GM12878 (cell line): ENCODE measurements around the gene IKZF1. TPM values are rescaled to one million over a fixed set of nuclear protein-coding genes. Genes with fewer than 3 reads are reported as not detected.
A peak's percentile ranks its signal among the peaks of the same experiment; 100 is the strongest.

Source experiments
- BMI1 ChIP-seq: fragments of 450-650 bp; IDR thresholded peaks from 2 replicates; pipeline ENCODE4 v1.6.1; 2016; ENCODE audit warnings: mild to moderate bottlenecking, moderate library complexity, borderline replicate concordance
- CREB1 ChIP-seq: IDR thresholded peaks from 2 replicates; pipeline ENCODE4 v1.6.1; 2012; ENCODE audit warnings: low read depth, mild to moderate bottlenecking, inconsistent platforms
- EP300 ChIP-seq, 2 experiments: fragments of 150-350 bp in 1 of 2; IDR thresholded peaks; 2 replicates each; pipeline ENCODE4 v1.6.1; 2011 to 2012; ENCODE audit warnings: low read depth in 2 of 2, low read length in 2 of 2, borderline replicate concordance in 1 of 2, improper control_type of control experiment in 1 of 2, inconsistent platforms in 1 of 2; ENCODE audit not compliant: control insufficient read depth in 1 of 2
- IKZF2 ChIP-seq, 2 experiments: fragments of 450-650 bp; IDR thresholded peaks; 2 replicates each; pipeline ENCODE4 v1.6.1; 2017; ENCODE audit warnings: mild to moderate bottlenecking in 2 of 2, moderate library complexity in 2 of 2
- KDM1A ChIP-seq: fragments of 200-600 bp; sonication (generic); IDR thresholded peaks from 2 replicates; pipeline ENCODE4 v1.6.1; 2016; ENCODE audit warnings: borderline replicate concordance
- MEF2B ChIP-seq: fragments of 450-650 bp; IDR thresholded peaks from 2 replicates; pipeline ENCODE4 v1.6.1; 2018; ENCODE audit warnings: mild to moderate bottlenecking, moderate library complexity; ENCODE audit not compliant: partially characterized antibody, poor library complexity, severe bottlenecking
- MTA2 ChIP-seq: fragments of 450-650 bp; IDR thresholded peaks from 2 replicates; pipeline ENCODE4 v1.6.1; 2016; ENCODE audit warnings: low read depth, mild to moderate bottlenecking, moderate library complexity
- NBN ChIP-seq: fragments of 450-650 bp; IDR thresholded peaks from 2 replicates; pipeline ENCODE4 v1.6.1; 2016
- NR2F1 ChIP-seq: fragments of 450-650 bp; conservative IDR thresholded peaks from 2 replicates; pipeline ENCODE4 v1.6.1; 2017; ENCODE audit warnings: mild to moderate bottlenecking
- PML ChIP-seq: IDR thresholded peaks from 2 replicates; pipeline ENCODE4 v1.6.1; 2012; ENCODE audit warnings: low read length, inconsistent platforms
- POLR2A ChIP-seq: IDR thresholded peaks from 2 replicates; pipeline ENCODE4 v1.6.1; 2011; ENCODE audit warnings: low read depth, mild to moderate bottlenecking, low read length
- POU2F2 ChIP-seq: IDR thresholded peaks from 3 replicates; pipeline ENCODE4 v1.6.1; 2011; ENCODE audit warnings: low read depth, mild to moderate bottlenecking, low read length, borderline replicate concordance
- SPI1 ChIP-seq: IDR thresholded peaks from 2 replicates; pipeline ENCODE4 v1.6.1; 2011; ENCODE audit warnings: low read depth, mild to moderate bottlenecking, low read length, moderate library complexity, borderline replicate concordance; ENCODE audit not compliant: insufficient read depth
- STAT3 ChIP-seq: IDR thresholded peaks from 2 replicates; pipeline ENCODE4 v1.6.1; 2011; ENCODE audit warnings: low read depth, low read length, improper control_type of control experiment
- SUZ12 ChIP-seq: fragments of 200-600 bp; sonication (generic); IDR thresholded peaks from one replicate; pipeline ENCODE4 v1.6.1; 2018; ENCODE audit warnings: antibody characterized with exemption, mild to moderate bottlenecking; ENCODE audit not compliant: unreplicated experiment
- TAF1 ChIP-seq: IDR thresholded peaks from 2 replicates; pipeline ENCODE4 v1.6.1; 2011; ENCODE audit warnings: mild to moderate bottlenecking, low read depth, low read length, borderline replicate concordance
- TCF3 ChIP-seq: IDR thresholded peaks from 2 replicates; pipeline ENCODE4 v1.6.1; 2012; ENCODE audit warnings: low read depth, mild to moderate bottlenecking, low read length, borderline replicate concordance; ENCODE audit not compliant: insufficient read depth
- WRNIP1 ChIP-seq: IDR thresholded peaks from 2 replicates; pipeline ENCODE4 v1.6.1; 2011; ENCODE audit warnings: low read depth, low read length, improper control_type of control experiment, borderline replicate concordance
- ZNF274 ChIP-seq: IDR thresholded peaks from one replicate; pipeline ENCODE4 v1.8.0; 2011; ENCODE audit not compliant: insufficient read length, insufficient read depth
- ZNF384 ChIP-seq: IDR thresholded peaks from 2 replicates; pipeline ENCODE4 v1.6.1; 2012; ENCODE audit warnings: low read depth, mild to moderate bottlenecking, low read length, improper control_type of control experiment, borderline replicate concordance
- polyA plus RNA-seq, 11 experiments: library from polyadenylated mRNA; depleted of rRNA in 4 of 11; unstranded in 6 of 11; stranded (reverse) in 5 of 11; fragments of >200 nt; fragmentation: Nextera tagmentation in 4 of 11; fragmentation: Illumina TruSeq in 1 of 11; extraction: Ambion mirVana in 4 of 11; extraction: Trizol in 1 of 11; gene quantifications; 1 replicate in 1 of 11; 2 replicates in 10 of 11; pipeline versions ENCODE4 v1.2.1 to v1.2.3, GENCODE V29; 2011 to 2016; ENCODE audit warnings: inconsistent platforms in 2 of 11, missing spikeins in 2 of 11, low read depth in 1 of 11
- total RNA-seq, 4 experiments: library from RNA; depleted of rRNA in 3 of 4; stranded (reverse); fragments of >200 nt in 3 of 4; fragmentation: Illumina TruSeq in 1 of 4; extraction: Trizol in 1 of 4; gene quantifications; 2 replicates each; pipeline versions ENCODE4 v1.2.1 to v1.2.3, GENCODE V29; 2013 to 2021
- TF ChIP-seq, protein P1 (sequence below): fragments of 450-650 bp; IDR thresholded peaks from 2 replicates; pipeline ENCODE4 v1.6.1; 2017; ENCODE audit warnings: mild to moderate bottlenecking, moderate library complexity
- TF ChIP-seq, protein P2 (sequence below): fragments of 450-650 bp; formaldehyde crosslinking; IDR thresholded peaks from 2 replicates; pipeline ENCODE4 v1.4.0; 2020; ENCODE audit warnings: mild to moderate bottlenecking, moderate library complexity
- TF ChIP-seq, protein P3 (sequence below): IDR thresholded peaks from 2 replicates; pipeline ENCODE4 v1.6.1; 2011; ENCODE audit warnings: low read depth, mild to moderate bottlenecking, low read length, moderate library complexity, borderline replicate concordance; ENCODE audit errors: extremely low read depth

Gene IKZF1
- total and polyA plus RNA-seq, 10 of the 15 experiments (the other 5 are each of a cell fraction or from before 2014, with no cell fraction given) = 27.2 to 125 (median 71.6) TPM

DNA sequence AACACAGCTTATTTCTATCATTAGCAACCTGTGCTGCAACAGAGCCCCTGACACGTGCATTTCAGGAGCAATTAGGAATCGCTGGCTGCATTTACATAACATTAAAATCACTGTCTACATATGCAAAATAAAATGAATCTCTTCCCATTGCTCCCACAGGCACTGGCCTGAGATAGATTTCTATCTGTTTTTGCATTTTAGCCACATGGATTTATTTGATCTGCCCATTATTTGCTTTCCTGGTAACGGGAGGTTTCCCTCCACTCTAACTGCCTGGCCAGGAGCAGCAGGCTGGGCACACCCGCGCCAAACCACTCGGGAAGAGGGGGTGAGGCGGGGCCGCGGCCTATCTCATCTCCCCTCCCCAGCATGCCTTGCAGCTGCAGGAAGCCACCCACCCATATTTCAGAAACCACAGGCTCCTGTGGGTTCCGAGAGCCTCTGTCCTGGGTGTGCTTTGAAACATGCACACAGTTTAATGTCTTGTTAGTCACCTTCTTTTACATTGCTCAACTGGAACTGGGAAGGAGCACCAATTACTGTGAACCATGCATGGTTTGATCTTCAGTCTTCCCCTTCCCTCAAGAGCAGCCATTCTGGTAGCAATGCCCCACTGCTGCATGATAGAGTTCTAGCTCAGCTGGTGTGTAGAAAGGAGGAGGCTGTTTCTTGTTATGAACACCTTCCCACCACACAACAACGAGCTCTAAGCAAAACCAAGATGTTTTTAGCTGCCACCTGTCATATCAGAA lies 37.7 kb upstream of the IKZF1 start (continued):
- TF ChIP-seq SUZ12 (no peak), EP300 (IDR thresholded peaks at IDR 0.05; ENCODE audit: borderline replicate concordance in 1 of 2, control insufficient read depth in 1 of 2, low read depth in 2 of 2, low read length in 2 of 2) (peak in 1 of 2 experiments; percentile 38; a peak in 1 of 4 replicates), STAT3 (no peak), POLR2A (peak; percentile 27; the same call in 1 of the 2 replicates), ZNF274 (no peak), MEF2B (peak; percentile 46), BMI1 (no peak), POU2F2 (peak; percentile 75; the same call in 2 of the 3 replicates), PML (peak; percentile 80; the same call in 1 of the 2 replicates), NBN (0 out of 2 replicates have a peak, but pooled peaks have one; percentile 53), MTA2 (peak; percentile 72), WRNIP1 (no peak), TCF3 (peak; percentile 29; the same call in 1 of the 2 replicates), SPI1 (no peak), IKZF2 (IDR thresholded peaks at IDR 0.05) (peak; percentile 78 to 79; a peak in 3 of 4 replicates), TAF1 (peak; percentile 47; the same call in 1 of the 2 replicates), NR2F1 (no peak), CREB1 (peak; percentile 42), ZNF384 (no peak), KDM1A (no peak)
- TF ChIP-seq, protein P1, sequence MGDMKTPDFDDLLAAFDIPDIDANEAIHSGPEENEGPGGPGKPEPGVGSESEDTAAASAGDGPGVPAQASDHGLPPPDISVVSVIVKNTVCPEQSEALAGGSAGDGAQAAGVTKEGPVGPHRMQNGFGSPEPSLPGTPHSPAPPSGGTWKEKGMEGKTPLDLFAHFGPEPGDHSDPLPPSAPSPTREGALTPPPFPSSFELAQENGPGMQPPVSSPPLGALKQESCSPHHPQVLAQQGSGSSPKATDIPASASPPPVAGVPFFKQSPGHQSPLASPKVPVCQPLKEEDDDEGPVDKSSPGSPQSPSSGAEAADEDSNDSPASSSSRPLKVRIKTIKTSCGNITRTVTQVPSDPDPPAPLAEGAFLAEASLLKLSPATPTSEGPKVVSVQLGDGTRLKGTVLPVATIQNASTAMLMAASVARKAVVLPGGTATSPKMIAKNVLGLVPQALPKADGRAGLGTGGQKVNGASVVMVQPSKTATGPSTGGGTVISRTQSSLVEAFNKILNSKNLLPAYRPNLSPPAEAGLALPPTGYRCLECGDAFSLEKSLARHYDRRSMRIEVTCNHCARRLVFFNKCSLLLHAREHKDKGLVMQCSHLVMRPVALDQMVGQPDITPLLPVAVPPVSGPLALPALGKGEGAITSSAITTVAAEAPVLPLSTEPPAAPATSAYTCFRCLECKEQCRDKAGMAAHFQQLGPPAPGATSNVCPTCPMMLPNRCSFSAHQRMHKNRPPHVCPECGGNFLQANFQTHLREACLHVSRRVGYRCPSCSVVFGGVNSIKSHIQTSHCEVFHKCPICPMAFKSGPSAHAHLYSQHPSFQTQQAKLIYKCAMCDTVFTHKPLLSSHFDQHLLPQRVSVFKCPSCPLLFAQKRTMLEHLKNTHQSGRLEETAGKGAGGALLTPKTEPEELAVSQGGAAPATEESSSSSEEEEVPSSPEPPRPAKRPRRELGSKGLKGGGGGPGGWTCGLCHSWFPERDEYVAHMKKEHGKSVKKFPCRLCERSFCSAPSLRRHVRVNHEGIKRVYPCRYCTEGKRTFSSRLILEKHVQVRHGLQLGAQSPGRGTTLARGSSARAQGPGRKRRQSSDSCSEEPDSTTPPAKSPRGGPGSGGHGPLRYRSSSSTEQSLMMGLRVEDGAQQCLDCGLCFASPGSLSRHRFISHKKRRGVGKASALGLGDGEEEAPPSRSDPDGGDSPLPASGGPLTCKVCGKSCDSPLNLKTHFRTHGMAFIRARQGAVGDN = peak; percentile 86
- TF ChIP-seq, protein P2, sequence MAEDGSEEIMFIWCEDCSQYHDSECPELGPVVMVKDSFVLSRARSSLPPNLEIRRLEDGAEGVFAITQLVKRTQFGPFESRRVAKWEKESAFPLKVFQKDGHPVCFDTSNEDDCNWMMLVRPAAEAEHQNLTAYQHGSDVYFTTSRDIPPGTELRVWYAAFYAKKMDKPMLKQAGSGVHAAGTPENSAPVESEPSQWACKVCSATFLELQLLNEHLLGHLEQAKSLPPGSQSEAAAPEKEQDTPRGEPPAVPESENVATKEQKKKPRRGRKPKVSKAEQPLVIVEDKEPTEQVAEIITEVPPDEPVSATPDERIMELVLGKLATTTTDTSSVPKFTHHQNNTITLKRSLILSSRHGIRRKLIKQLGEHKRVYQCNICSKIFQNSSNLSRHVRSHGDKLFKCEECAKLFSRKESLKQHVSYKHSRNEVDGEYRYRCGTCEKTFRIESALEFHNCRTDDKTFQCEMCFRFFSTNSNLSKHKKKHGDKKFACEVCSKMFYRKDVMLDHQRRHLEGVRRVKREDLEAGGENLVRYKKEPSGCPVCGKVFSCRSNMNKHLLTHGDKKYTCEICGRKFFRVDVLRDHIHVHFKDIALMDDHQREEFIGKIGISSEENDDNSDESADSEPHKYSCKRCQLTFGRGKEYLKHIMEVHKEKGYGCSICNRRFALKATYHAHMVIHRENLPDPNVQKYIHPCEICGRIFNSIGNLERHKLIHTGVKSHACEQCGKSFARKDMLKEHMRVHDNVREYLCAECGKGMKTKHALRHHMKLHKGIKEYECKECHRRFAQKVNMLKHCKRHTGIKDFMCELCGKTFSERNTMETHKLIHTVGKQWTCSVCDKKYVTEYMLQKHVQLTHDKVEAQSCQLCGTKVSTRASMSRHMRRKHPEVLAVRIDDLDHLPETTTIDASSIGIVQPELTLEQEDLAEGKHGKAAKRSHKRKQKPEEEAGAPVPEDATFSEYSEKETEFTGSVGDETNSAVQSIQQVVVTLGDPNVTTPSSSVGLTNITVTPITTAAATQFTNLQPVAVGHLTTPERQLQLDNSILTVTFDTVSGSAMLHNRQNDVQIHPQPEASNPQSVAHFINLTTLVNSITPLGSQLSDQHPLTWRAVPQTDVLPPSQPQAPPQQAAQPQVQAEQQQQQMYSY = no peak
- TF ChIP-seq, protein P3, sequence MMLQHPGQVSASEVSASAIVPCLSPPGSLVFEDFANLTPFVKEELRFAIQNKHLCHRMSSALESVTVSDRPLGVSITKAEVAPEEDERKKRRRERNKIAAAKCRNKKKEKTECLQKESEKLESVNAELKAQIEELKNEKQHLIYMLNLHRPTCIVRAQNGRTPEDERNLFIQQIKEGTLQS = no peak
